ENCODE results near the gene GBX2. TPM values are rescaled to one million over a fixed set of nuclear protein-coding genes. Genes with fewer than 3 reads are reported as not detected.

The GBX2 gene
- total RNA-seq, 1 experiment from 2014 or later = 5.9 TPM

DNA sequence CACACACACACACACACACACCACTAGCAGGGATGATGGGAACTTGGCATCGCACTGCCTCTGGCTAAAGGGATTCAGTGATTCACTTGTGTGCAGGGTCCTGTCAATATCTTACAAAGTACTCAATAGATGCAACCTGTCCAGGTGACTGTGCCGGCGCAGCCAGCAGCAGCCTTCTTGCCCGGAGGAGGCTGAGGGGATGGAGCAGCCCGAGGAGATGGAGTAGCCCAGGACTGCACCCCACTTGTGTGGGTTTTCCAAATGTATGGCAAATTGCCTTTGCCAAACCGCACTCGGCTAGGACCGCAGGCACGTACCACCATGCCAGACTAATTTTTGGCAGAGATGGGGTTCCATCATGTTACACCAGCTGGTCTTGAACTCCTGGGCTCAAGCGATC lies 31.1 kb downstream of the GBX2 start:
- ATAC-seq (no peak), DNase-seq (ENCODE audit: low read depth, low spot score) (no peak)
- H3K36me3 ChIP-seq (ENCODE audit: control insufficient read depth in 1 of 2, insufficient read depth in 2 of 2, low read length in 2 of 2) = no peaks in the 10 kb centered on the region
- ChIA-PET POLR2A (no interaction called here), CTCF (no interaction called here), RAD21 (ENCODE audit: low non-redundant PET in 1 of 2, low total read pairs in 2 of 2, uncharacterized antibody in 2 of 2, unreplicated experiment in 2 of 2) (no interaction called here)
- H2AFZ ChIP-seq (ENCODE audit: low read depth, low read length, poor library complexity, severe bottlenecking) = no peak overlapping the region
- TF ChIP-seq ZFX (IDR thresholded peaks at IDR 0.05) (no peak), SP1 (IDR thresholded peaks at IDR 0.05; ENCODE audit: low read depth) (no peak)
- H3K4me3 ChIP-seq (replicated peaks in 1 of 2; ENCODE audit: low read depth in 1 of 2, low read length in 2 of 2) = no peak overlapping the region
- H3K27ac ChIP-seq (ENCODE audit: low read depth, low read length) = no peak overlapping the region
- intact Hi-C loops (cut with micrococcal nuclease) = no loop called here
- H3K27me3 ChIP-seq (ENCODE audit: insufficient read depth, low read length) = no peaks in the 10 kb centered on the region
- no peaks in the 10 kb centered on the region for H3K79me2 ChIP-seq (ENCODE audit: insufficient read depth, low read length)
- no peak overlapping the region for H3K4me2 ChIP-seq (ENCODE audit: low read length)
- no peaks in the 10 kb centered on the region for H4K20me1 ChIP-seq (ENCODE audit: insufficient read depth)
- no peaks in the 10 kb centered on the region for H3K9me3 ChIP-seq (ENCODE audit: control insufficient read depth in 1 of 2, insufficient read depth in 1 of 2, low read depth in 1 of 2, low read length in 2 of 2)
- H3K9ac ChIP-seq (ENCODE audit: low read length) = no peak overlapping the region
- H3K9me2 ChIP-seq (ENCODE audit: insufficient read depth) = no peaks in the 10 kb centered on the region
- BruUV-seq (replicated peaks) = no TSS peak
- H3K4me1 ChIP-seq (ENCODE audit: control insufficient read depth in 1 of 2, insufficient read depth in 2 of 2, low read length in 2 of 2) = no peaks in the 10 kb centered on the region

DNA sequence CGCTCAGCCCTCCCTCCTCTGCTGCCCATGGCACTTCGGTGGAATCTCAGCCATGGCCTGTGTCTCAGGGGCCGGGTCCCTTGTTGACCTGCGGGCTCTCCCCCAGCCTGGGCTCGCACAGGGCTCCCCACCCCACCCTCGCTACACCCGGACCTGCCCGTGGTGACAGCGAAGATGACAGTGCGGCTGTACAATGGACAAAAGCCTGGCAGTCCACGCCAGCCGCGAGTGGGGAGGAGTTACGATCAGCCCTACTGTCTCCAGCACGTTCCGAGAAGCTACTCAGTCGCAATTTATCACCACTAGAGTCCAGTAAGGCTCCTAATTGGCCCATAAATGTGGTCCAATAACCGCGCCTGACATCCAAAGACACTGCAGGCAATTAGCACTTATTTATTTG lies 31.6 kb downstream of the GBX2 start:
- H3K4me2 ChIP-seq (ENCODE audit: low read length) = no peak overlapping the region
- intact Hi-C loops (cut with micrococcal nuclease) = no loop called here

More for the DNA sequence above, 31.6 kb downstream of the GBX2 start:
- RAD21 ChIA-PET (ENCODE audit: low non-redundant PET in 1 of 2, low total read pairs in 2 of 2, uncharacterized antibody in 2 of 2, unreplicated experiment in 2 of 2) = no interaction called here
- no TSS peak for BruUV-seq (replicated peaks)
- CTCF ChIA-PET = no interaction called here
- Histone ChIP-seq H3K9ac (ENCODE audit: low read length) (no peak overlapping the region), H3K27me3 (ENCODE audit: insufficient read depth, low read length) (no peaks in the 10 kb centered on the region), H3K9me3 (ENCODE audit: control insufficient read depth in 1 of 2, insufficient read depth in 1 of 2, low read depth in 1 of 2, low read length in 2 of 2) (no peaks in the 10 kb centered on the region), H3K36me3 (ENCODE audit: control insufficient read depth in 1 of 2, insufficient read depth in 2 of 2, low read length in 2 of 2) (no peaks in the 10 kb centered on the region), H4K20me1 (ENCODE audit: insufficient read depth) (no peaks in the 10 kb centered on the region), H3K9me2 (ENCODE audit: insufficient read depth) (no peaks in the 10 kb centered on the region), H3K4me3 (replicated peaks in 1 of 2; ENCODE audit: low read depth in 1 of 2, low read length in 2 of 2) (no peak overlapping the region), H3K79me2 (ENCODE audit: insufficient read depth, low read length) (no peaks in the 10 kb centered on the region), H2AFZ (ENCODE audit: low read depth, low read length, poor library complexity, severe bottlenecking) (no peak overlapping the region), H3K27ac (ENCODE audit: low read depth, low read length) (no peak overlapping the region), H3K4me1 (ENCODE audit: control insufficient read depth in 1 of 2, insufficient read depth in 2 of 2, low read length in 2 of 2) (no peaks in the 10 kb centered on the region)
- no peak for DNase-seq (ENCODE audit: low read depth, low spot score)
- no peak for ATAC-seq
- TF ChIP-seq RAD21 (IDR thresholded peaks at IDR 0.05; ENCODE audit: low read depth) (no peak), ELF1 (IDR thresholded peaks at IDR 0.05; ENCODE audit: borderline replicate concordance, low read depth) (no peak), EGR1 (IDR thresholded peaks at IDR 0.05; ENCODE audit: low read depth) (no peak), TCF7L2 (IDR thresholded peaks at IDR 0.05; ENCODE audit: borderline replicate concordance, extremely low read depth, insufficient read depth, insufficient read length) (no peak), CEBPB (IDR thresholded peaks at IDR 0.05; ENCODE audit: low read depth) (no peak), EZH2phosphoT487 (IDR thresholded peaks at IDR 0.05; ENCODE audit: borderline replicate concordance) (no peak), MAX (IDR thresholded peaks at IDR 0.05) (no peak), POLR2A (IDR thresholded peaks at IDR 0.05; ENCODE audit: borderline replicate concordance, extremely low read depth, insufficient read depth, insufficient read length) (no peak), SRF (IDR thresholded peaks at IDR 0.05; ENCODE audit: low read depth) (no peak), JUND (IDR thresholded peaks at IDR 0.05) (no peak), YY1 (IDR thresholded peaks at IDR 0.05; ENCODE audit: extremely low read depth, insufficient replicate concordance, low read depth, low read length) (no peak), SIN3A (IDR thresholded peaks at IDR 0.05; ENCODE audit: low read depth) (no peak)
- TF ChIP-seq, protein P1, sequence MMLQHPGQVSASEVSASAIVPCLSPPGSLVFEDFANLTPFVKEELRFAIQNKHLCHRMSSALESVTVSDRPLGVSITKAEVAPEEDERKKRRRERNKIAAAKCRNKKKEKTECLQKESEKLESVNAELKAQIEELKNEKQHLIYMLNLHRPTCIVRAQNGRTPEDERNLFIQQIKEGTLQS (IDR thresholded peaks at IDR 0.05) = no peak
- TF ChIP-seq, protein P2, sequence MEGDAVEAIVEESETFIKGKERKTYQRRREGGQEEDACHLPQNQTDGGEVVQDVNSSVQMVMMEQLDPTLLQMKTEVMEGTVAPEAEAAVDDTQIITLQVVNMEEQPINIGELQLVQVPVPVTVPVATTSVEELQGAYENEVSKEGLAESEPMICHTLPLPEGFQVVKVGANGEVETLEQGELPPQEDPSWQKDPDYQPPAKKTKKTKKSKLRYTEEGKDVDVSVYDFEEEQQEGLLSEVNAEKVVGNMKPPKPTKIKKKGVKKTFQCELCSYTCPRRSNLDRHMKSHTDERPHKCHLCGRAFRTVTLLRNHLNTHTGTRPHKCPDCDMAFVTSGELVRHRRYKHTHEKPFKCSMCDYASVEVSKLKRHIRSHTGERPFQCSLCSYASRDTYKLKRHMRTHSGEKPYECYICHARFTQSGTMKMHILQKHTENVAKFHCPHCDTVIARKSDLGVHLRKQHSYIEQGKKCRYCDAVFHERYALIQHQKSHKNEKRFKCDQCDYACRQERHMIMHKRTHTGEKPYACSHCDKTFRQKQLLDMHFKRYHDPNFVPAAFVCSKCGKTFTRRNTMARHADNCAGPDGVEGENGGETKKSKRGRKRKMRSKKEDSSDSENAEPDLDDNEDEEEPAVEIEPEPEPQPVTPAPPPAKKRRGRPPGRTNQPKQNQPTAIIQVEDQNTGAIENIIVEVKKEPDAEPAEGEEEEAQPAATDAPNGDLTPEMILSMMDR (IDR thresholded peaks at IDR 0.05 in 2 of 3, conservative IDR thresholded peaks at IDR 0.05 in 1 of 3; ENCODE audit: borderline replicate concordance in 1 of 3, insufficient read depth in 1 of 3, low read depth in 2 of 3, low read length in 2 of 3) = no peak
- POLR2A ChIA-PET = no interaction called here
